ENCODE measurements around the gene ADA. TPM values are rescaled to one million over a fixed set of nuclear protein-coding genes. Genes with fewer than 3 reads are reported as not detected.
A peak's percentile ranks its signal among the peaks of the same experiment; 100 is the strongest.

The ADA gene
- polyA plus RNA-seq, 1 of the 3 experiments (the other 2 are of a cell fraction): 25.7 TPM

DNA sequence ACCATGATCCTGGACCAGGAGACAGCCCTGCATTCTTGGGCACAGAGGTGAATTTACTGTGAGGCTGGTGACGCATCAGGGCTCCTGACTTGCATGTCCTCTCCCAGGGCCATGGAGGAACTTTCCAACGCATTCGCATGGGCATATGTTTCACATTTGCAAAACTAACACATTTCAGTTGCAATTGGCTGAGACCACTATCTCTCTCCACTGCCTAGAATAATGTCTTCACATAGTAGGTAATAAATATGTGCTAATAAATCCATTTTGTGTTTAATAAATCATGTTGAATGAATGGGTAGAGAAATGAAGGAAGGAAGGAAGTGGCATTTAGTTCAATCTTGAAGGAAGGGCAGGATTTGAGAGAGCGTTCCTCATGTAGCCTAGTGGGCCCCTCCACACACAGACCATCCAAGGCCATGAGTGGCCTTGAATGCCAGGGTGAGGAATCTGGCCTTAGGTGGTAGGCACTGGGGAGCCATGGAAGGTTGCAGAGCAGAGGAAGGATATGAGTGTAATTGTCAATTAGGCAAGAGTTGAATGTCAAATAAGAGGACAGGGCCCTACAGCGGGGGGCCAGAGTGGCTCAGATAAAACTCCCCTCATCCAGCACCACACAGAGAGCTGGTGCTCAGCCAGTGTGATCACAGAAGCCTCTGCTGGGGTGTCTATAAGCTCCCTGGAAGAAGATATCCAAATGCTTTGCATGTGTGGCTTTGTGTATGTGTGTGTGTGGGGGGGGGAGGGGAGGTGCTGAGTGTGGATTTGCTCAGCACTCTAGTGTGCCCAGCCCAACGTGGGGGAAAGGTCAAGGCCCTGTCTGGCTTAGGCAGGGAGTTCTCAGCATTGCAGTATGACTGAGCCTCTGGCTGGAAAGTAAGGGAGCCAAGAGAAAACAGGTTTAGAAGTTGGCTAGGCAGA, 32.8 kb upstream of the ADA start:
- H3K4me1 ChIP-seq (ENCODE audit: control insufficient read depth in 1 of 2, insufficient read depth in 2 of 2, low read depth in 1 of 2, low read length in 1 of 2): peaks cover 0 to 2% of the 10 kb centered on the region in 2 experiments; a peak in 1 of 4 replicates
- no peaks in the 10 kb centered on the region for H3F3A ChIP-seq (replicated peaks; ENCODE audit: insufficient read depth)
- CTCF ChIA-PET: interaction anchor here (0.6 to 7.0 kb wide), 82 partner anchors 8 to 470 kb away, joined by 3 to 183 read pairs (median 4); partner anchors contain the start of genes ADA, CCN5, PABPC1L and SERINC3
- WGBS (ENCODE audit: low lambda C conversion rate): 73% methylated on average over 6 of the region's 6 CpGs
- DNase-seq: no peak
- H3K79me2 ChIP-seq (ENCODE audit: insufficient read depth): no peaks in the 10 kb centered on the region
- no peaks in the 10 kb centered on the region for H3K36me3 ChIP-seq (replicated peaks in 1 of 2; ENCODE audit: control insufficient read depth in 1 of 2, insufficient read depth in 2 of 2, low read length in 1 of 2)
- H3K4me3 ChIP-seq (ENCODE audit: low read depth in 2 of 2, low read length in 1 of 2): no peak overlapping the region
- POLR2A ChIA-PET: interaction anchor here (1.0 to 1.6 kb wide), 2 partner anchors 32 to 49 kb away, joined by 3 to 4 read pairs; no protein-coding TSS in a partner anchor
- H4K20me1 ChIP-seq (ENCODE audit: insufficient read depth): no peaks in the 10 kb centered on the region
- TF ChIP-seq RFX5 (IDR thresholded peaks at IDR 0.05; ENCODE audit: low read length) (no peak), TAF1 (IDR thresholded peaks at IDR 0.05; ENCODE audit: borderline replicate concordance, low read depth, low read length) (no peak), RAD21 (IDR thresholded peaks at IDR 0.05; ENCODE audit: low read length) (no peak), ZBTB33 (IDR thresholded peaks at IDR 0.05; ENCODE audit: borderline replicate concordance, low read depth) (no peak), JUND (IDR thresholded peaks at IDR 0.05) (no peak)
- H3K9me3 ChIP-seq: no peaks in the 10 kb centered on the region
- no peaks in the 10 kb centered on the region for H3K27me3 ChIP-seq (ENCODE audit: insufficient read depth)
- H3K9me2 ChIP-seq: no peaks in the 10 kb centered on the region
- H3K9ac ChIP-seq: no peak overlapping the region
- H2AFZ ChIP-seq (ENCODE audit: low read depth): no peak overlapping the region
- no peak overlapping the region for H3K27ac ChIP-seq (ENCODE audit: low read depth in 2 of 2, low read length in 1 of 2)
- no peak overlapping the region for H3K4me2 ChIP-seq

GRCh38 chr20:44683263-44684046, 32.0 kb upstream of the ADA start:
- Histone ChIP-seq H3K36me3 (replicated peaks in 1 of 2; ENCODE audit: control insufficient read depth in 1 of 2, insufficient read depth in 2 of 2, low read length in 1 of 2) (no peaks in the 10 kb centered on the region), H3K27me3 (ENCODE audit: insufficient read depth) (no peaks in the 10 kb centered on the region), H3K79me2 (ENCODE audit: insufficient read depth) (no peaks in the 10 kb centered on the region), H3K4me1 (ENCODE audit: control insufficient read depth in 1 of 2, insufficient read depth in 2 of 2, low read depth in 1 of 2, low read length in 1 of 2) (peaks cover 0 to 10% of the 10 kb centered on the region in 2 experiments; a peak in 1 of 4 replicates), H3K9me3 (no peaks in the 10 kb centered on the region), H2AFZ (ENCODE audit: low read depth) (no peak overlapping the region), H3K4me2 (no peak overlapping the region), H3F3A (replicated peaks; ENCODE audit: insufficient read depth) (no peaks in the 10 kb centered on the region), H3K9ac (no peak overlapping the region), H3K4me3 (ENCODE audit: low read depth in 2 of 2, low read length in 1 of 2) (no peak overlapping the region; a peak in 1 of 4 replicates), H3K27ac (ENCODE audit: low read depth in 2 of 2, low read length in 1 of 2) (no peak overlapping the region), H3K9me2 (no peaks in the 10 kb centered on the region), H4K20me1 (ENCODE audit: insufficient read depth) (no peaks in the 10 kb centered on the region)
- ChIA-PET POLR2A (interaction anchor here (0.6 to 1.6 kb wide), 2 partner anchors 31 to 32 kb away, joined by 3 to 4 read pairs; partner anchors contain the start of gene CCN5), CTCF (interaction anchor here (0.6 to 7.0 kb wide), 62 partner anchors 9 to 469 kb away, joined by 3 to 183 read pairs (median 4); partner anchors contain the start of genes CCN5, PABPC1L, SERINC3 and STK4)
- 26% methylated on average over 9 of the region's 10 CpGs for WGBS (ENCODE audit: low lambda C conversion rate)
- peak; percentile 75 for DNase-seq
- TF ChIP-seq, protein P1, sequence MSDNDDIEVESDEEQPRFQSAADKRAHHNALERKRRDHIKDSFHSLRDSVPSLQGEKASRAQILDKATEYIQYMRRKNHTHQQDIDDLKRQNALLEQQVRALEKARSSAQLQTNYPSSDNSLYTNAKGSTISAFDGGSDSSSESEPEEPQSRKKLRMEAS (IDR thresholded peaks at IDR 0.05; ENCODE audit: low read depth): no peak
- TF ChIP-seq SMC3 (IDR thresholded peaks at IDR 0.05; ENCODE audit: low read depth, low read length) (peak; percentile 66), FOSL2 (IDR thresholded peaks at IDR 0.05; ENCODE audit: borderline replicate concordance, low read depth) (no peak), EP300 (IDR thresholded peaks at IDR 0.05; ENCODE audit: borderline replicate concordance in 1 of 2, low read depth in 1 of 2, low read length in 1 of 2) (no peak), IRF3 (IDR thresholded peaks at IDR 0.05; ENCODE audit: low read depth, low read length) (no peak), RAD21 (IDR thresholded peaks at IDR 0.05; ENCODE audit: low read length) (peak; percentile 70), REST (IDR thresholded peaks at IDR 0.05; ENCODE audit: low read depth, low read length) (no peak), CHD2 (IDR thresholded peaks at IDR 0.05; ENCODE audit: low read length, partially characterized antibody) (no peak), TCF12 (IDR thresholded peaks at IDR 0.05) (no peak), SIN3A (IDR thresholded peaks at IDR 0.05; ENCODE audit: borderline replicate concordance, low read depth, low read length) (no peak), MXI1 (IDR thresholded peaks at IDR 0.05; ENCODE audit: low read depth, low read length) (no peak), GATA2 (CRISPR knock-in tag; IDR thresholded peaks at IDR 0.05) (no peak)

Data from SK-N-SH (cell line).